ENCODE data around the gene CDC37.

- TF ChIP-seq POLR2A (IDR thresholded peaks at IDR 0.05; ENCODE audit: low read depth, low read length), result no peak
- no peak for TF ChIP-seq TAF1 (IDR thresholded peaks at IDR 0.05; ENCODE audit: low read depth, low read length)
- no peak for TF ChIP-seq POLR2AphosphoS5 (IDR thresholded peaks at IDR 0.05; ENCODE audit: low read depth, low read length)
- no peak for TF ChIP-seq SPI1 (IDR thresholded peaks at IDR 0.05; ENCODE audit: low read depth, low read length)
- no peak for TF ChIP-seq PAX5 (IDR thresholded peaks at IDR 0.05; ENCODE audit: insufficient read depth, low read length, severe bottlenecking)
- no peak for TF ChIP-seq POU2F2 (IDR thresholded peaks at IDR 0.05; ENCODE audit: low read depth, low read length)
Measured at GRCh38 chr19:10395003-10395402, 8.3 kb downstream of the CDC37 start.

Measured in GM12891 (cell line).